Renal cortex interstitium (tissue), 11 donors: ENCODE data around the gene CEMIP2. TPM values are rescaled to one million over a fixed set of nuclear protein-coding genes. Genes with fewer than 3 reads are reported as not detected.

Experiments used
- DNase-seq, 11 donors: peaks; one replicate each; pipeline ENCODE4 v3.0.0-alpha.2; 2013; ENCODE audit warnings: low read depth in 9 of 11, low spot score in 4 of 11; ENCODE audit errors: extremely low read depth in 1 of 11
- polyA plus RNA-seq, 3 donors: library from polyadenylated mRNA; unstranded; fragments of 120-200 nt; gene quantifications; one replicate each; pipeline ENCODE4 v1.2.1, GENCODE V29; 2013; ENCODE audit not compliant: insufficient read length in 3 of 3

Gene CEMIP2
- polyA plus RNA-seq, 3 donors, result 21.1 to 29.2 (median 26.8) TPM

DNA sequence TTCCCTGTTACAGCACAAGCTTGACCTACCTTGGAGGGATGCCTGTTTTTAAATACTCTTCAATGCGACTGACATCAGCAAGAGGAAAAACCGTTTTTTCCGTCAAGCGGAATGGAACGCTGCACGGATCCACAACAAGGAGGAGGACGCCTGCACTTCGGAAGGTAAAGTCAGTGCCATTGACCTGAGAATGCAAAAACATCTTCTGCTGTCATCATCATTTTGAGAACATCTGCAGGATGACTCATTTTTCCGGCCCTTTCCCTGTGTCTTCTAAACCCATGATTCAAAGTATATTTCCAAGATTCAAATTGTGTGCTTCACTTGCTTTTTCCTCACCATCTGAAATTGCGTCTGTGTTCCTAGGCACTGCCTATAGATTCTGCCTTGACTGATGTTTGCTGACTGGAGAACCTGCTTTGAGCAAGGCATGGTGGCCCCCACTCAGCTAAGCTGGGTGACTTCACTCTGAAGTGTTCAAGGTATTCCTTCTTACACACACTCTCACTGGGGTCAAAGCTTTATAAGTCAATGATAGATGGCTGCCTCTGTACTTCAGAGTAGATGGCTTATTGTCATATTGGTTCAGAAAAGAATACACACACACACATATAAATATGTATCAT lies 78.1 kb downstream of the CEMIP2 start:
- no peak for DNase-seq

DNA sequence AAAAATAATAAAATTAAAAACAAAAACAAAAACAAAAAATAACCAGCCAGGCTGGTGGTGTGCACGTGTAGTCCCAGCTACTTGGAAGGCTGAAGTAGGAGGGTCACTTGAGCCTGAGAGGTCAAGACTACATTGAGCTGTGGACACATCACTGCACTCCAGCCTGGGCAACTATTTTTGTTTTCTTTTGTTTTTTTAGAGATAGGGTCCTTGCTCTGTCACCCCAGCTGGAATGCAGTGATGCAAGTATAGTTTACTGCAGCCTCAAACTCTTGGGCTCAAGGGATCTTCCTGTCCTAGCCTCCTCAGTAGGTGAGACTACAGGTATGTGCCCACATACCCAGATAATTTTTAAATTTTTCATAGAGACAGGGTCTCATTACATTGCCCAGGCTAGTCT lies 80.6 kb downstream of the CEMIP2 start:
- DNase-seq, result no peak

GRCh38 chr9:71685988-71686387 lies 82.3 kb downstream of the CEMIP2 start:
- no peak for DNase-seq

- no peak for DNase-seq
Measured at GRCh38 chr9:71685394-71685793, 82.9 kb downstream of the CEMIP2 start.

- DNase-seq, result no peak
Measured at GRCh38 chr9:71684566-71684965, 83.7 kb downstream of the CEMIP2 start.

DNA sequence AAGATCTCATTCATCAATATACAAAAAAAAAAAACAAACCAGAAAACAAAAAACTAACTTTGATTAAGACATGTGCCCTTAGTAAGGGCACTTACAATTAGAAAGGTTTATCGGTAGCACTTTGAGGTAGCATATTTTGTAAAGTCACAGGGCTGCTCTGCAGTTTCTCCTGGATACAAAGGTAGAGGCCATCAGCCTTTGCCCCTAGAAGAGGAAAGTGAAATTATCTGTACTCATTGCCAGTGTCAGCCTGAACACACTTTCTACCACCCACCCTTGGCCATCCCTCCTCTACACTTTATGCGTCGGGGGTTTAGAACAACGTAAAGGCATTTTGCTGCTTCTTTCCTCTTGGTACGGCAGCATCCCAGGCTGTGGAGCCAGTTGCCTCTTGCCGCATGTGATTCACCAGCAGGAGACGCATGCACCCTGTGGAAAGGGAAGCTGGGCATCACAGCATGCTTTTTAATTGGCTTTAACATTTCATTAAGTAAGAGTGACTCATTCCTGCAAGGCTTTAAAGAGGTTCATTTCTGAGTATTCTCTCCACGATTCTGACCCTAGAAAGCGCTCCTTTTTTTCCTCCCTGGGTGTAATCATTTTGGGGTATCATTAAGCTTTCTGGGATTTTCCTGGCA lies 84.6 kb downstream of the CEMIP2 start:
- no peak for DNase-seq

DNA sequence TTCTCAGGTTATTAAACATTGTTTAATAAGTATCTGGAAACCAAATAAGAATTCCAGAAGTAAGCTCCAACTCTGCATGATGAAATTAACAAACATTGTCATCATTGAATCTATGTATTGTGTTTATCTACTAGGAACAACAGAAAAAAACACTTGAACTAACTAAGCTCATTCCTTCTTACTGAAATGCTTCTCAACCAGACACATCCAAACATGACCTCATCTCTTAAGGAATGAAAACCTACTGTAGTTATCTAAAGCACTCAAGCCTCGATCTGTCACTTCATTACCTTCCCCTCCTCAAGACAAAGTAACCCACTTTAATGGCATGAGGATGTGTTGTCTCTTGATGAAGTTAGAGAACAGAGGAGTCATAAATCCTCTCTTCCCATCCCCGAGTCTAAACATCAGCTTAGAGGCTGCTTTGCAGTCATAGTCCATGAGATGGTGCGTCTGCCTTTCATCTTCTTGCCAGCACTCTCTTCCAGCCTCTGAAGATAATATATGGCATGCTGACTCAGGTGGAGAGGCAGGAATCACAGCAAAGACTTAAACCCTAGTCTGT lies 86.5 kb downstream of the CEMIP2 start:
- no peak for DNase-seq

DNA sequence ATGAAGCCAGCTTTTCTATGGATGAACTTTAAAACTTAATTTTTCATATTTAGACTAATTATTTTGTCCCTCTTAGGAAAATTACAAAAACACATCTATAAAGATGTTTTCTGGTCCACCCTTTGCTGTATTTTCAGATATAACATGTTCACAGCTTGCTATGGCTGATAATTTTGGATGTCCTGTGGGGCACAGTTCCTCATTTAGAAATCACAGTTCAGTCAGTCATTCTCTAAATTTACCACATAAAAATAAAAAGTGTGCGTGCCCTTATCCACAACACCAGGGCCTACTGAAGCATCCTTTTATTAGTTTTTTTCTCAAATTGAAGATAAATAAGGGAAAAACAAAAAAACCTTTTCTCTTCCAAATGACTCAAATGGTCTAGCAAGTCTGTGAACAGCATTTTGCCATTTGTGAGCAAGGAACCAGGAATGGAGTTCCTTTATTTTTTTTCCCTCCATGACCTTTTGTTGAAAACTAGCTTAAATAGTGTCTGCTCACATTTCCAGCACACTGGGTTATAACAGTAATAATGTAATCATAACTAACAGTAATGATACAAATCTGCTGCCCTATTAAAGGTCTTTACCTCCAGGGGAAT lies 87.1 kb downstream of the CEMIP2 start:
- DNase-seq, result no peak

DNA sequence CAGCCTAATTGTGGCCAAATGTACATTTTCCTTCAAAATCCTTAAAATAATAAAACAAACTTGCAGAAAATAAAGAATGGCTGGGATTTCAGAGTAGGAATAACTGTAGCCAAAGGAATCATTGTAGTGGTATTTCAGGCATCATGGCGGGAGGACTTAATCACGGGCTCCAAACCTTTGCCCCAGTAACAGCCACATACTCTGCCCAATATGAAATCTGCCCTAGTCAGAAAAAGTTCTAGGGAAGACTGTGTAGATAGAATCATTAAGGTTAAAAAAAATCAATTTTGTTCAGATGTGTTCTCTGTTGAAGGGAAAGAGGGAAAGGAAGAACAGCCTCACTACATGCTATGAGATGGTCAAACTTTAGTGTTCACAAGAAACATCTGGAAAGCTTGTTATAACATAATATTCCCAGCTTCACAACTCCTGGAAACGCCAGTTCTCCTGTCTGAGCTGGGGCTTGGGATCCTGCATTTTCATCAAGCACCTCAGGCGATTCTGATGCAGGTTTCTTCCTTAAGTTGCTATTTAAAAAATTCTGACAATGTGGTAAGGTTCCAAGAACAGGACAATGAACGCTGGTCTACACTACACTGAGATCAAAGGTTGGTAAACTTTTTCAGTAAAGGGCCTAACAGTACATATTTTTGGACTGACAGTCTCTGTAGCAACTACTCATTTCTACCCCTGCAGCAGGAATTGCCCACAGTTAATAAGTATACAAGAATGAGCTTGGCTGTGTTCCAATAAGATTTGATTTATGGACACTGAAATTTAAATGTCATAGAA lies 87.9 kb downstream of the CEMIP2 start:
- DNase-seq, result peak in 1 of 11 donors; percentile 19

GRCh38 chr9:71678999-71679398 lies 89.3 kb downstream of the CEMIP2 start:
- DNase-seq, result no peak

DNA sequence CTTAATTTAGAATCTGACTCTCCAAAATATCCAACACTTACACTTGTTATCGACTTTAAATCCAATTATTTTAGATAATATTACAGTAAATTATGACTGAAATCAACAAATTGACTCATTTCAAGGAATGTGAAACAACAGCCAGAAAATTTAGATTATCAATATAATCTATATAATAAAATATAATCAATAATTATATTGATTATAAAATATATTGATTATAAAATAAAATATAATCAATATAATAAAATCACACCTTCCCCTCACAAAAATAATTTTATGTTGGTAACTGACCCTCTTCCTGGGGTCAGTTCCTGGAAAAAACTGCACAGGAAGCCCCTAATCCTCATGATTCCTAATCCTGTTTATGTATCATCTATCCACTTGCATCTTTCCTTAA lies 91.1 kb downstream of the CEMIP2 start:
- DNase-seq, result no peak

DNA sequence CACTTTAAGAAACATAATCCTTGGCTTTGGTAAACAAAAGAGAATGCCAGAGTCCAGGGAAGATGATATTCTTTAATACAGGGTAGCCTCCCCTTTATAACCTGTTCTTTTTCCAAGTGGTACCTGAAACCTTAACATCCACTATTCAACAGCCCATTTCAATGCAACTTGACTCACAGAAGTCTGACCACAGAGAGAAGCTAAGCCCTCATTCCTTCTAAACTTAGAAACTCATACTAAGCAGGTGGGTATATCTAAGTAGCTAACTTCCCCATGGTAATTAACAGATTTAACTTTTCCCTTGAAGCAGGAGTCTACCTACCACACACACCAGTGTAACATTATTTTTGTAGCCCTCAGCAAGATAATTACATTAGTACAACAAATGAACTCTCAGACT lies 91.9 kb downstream of the CEMIP2 start:
- no peak for DNase-seq

- DNase-seq, result no peak
Measured at GRCh38 chr9:71675857-71676165, 92.5 kb downstream of the CEMIP2 start.

GRCh38 chr9:71675105-71675856 lies 93.0 kb downstream of the CEMIP2 start:
- DNase-seq, result no peak

DNA sequence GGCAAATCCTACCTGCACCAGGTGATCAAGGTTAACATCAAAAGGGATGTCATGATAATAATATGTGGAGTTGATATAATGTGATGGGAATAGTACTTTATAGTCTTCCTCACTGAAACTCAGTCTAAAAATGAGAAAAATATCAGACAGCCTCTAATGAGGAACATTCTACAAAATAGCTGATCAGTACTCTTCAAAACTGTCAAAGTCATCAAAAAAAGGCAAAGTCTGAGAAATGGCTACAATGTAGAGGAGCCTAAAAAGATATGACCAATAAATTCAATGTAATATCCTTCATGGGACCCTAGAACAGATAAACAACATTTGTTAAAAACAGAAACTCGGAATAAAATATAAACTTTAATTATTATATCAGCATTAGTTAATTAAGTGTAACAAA lies 95.7 kb downstream of the CEMIP2 start:
- DNase-seq, result no peak

- no peak for DNase-seq
Measured at GRCh38 chr9:71671289-71671688, 97.0 kb downstream of the CEMIP2 start.

DNA sequence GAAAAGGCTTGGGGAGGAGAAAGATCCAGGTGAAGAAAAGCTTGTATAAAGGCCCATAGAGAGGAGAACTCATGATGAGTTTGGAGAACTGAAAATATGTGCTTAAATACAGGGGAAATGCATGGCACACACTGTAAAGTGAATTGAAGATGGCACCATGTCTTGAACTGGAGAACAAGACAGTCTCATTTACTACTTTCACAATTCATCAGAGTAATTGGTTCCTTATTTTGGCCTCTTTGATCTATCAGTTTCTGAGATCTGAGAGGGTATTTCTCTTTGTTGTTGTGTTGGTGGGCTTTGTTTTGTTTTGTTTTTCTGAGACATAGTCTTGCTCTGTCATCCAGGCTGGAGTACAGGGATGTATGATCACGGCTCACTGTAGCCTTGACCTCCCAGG lies 98.2 kb downstream of the CEMIP2 start:
- DNase-seq, result no peak

- no peak for DNase-seq
Measured at GRCh38 chr9:71669284-71669995, 98.9 kb downstream of the CEMIP2 start.

DNA sequence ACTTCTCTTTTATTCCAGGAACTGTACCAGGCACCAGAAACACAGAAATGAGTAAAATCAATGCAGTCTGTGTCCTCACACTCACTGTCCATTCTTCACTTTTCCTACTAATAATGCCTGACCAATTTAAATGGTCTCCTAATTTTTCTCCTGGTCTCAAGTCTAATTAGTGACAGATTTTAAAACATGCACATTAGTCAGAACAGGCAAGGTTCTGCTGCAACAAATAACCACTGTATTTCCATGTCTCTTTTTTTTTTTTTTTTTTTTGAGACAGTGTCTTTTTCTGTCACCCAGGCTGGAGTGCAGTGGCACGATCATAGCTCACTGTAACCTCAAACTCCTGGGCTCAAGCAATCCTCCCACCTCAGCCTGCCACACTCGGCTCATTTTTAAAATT lies 99.6 kb downstream of the CEMIP2 start:
- DNase-seq, result no peak
